DND-41 (cell line): ENCODE data around the gene RPS15A.
"Not testable (repeated sequence)": the region's sequence is repeated elsewhere in the genome, so short reads cannot be mapped to it uniquely, and the experiment has no call there.

Source experiments
- ATAC-seq: fragments of 200-7000 bp; cut with Tn5 transposase; 3 replicates; pipeline ENCODE4 v1.9.1; 2021; ENCODE audit warnings: low read depth; ENCODE audit not compliant: insufficient read depth
- DNase-seq: peaks from one replicate; pipeline ENCODE4 v3.0.0-alpha.2; 2020
- H2AFZ ChIP-seq: 2 replicates; pipeline ENCODE4 v1.6.0; 2012; ENCODE audit warnings: low read depth, low read length
- H3K27ac ChIP-seq: 2 replicates; pipeline ENCODE4 v1.5.1; 2012; ENCODE audit warnings: low read length, inconsistent platforms
- H3K27me3 ChIP-seq: fragments of 200-600 bp; sonication (generic); 2 replicates; pipeline ENCODE4 v1.6.0; 2012; ENCODE audit warnings: low read length, mild to moderate bottlenecking, inconsistent platforms; ENCODE audit not compliant: insufficient read depth, poor library complexity
- H3K36me3 ChIP-seq: 2 replicates; pipeline ENCODE4 v1.5.1; 2012; ENCODE audit warnings: low read length, inconsistent platforms; ENCODE audit not compliant: insufficient read depth
- H3K4me1 ChIP-seq: 2 replicates; pipeline ENCODE4 v1.5.1; 2012; ENCODE audit warnings: mild to moderate bottlenecking, low read length; ENCODE audit not compliant: insufficient read depth
- H3K4me2 ChIP-seq: 2 replicates; pipeline ENCODE4 v1.6.0; 2012; ENCODE audit warnings: mild to moderate bottlenecking, moderate library complexity, low read length, inconsistent platforms; ENCODE audit not compliant: insufficient read depth
- H3K4me3 ChIP-seq, 2 experiments: fragments of 200-600 bp in 1 of 2; shearing (Covaris generic) in 1 of 2; 2 replicates each; pipeline ENCODE4 v1.5.1; 2012 to 2016; ENCODE audit warnings: inconsistent platforms in 2 of 2, low read length in 2 of 2, mild to moderate bottlenecking in 2 of 2, low read depth in 1 of 2, moderate library complexity in 1 of 2
- H3K79me2 ChIP-seq: 2 replicates; pipeline ENCODE4 v1.6.0; 2012; ENCODE audit warnings: low read length, inconsistent platforms; ENCODE audit not compliant: insufficient read depth
- H3K9ac ChIP-seq: 2 replicates; pipeline ENCODE4 v1.6.0; 2012; ENCODE audit warnings: low read depth, mild to moderate bottlenecking, inconsistent platforms, low read length, moderate library complexity
- H3K9me3 ChIP-seq: 2 replicates; pipeline ENCODE4 v1.5.1; 2012; ENCODE audit warnings: low read length, moderate library complexity, mild to moderate bottlenecking, inconsistent platforms; ENCODE audit not compliant: insufficient read depth, severe bottlenecking
- H4K20me1 ChIP-seq: 2 replicates; pipeline ENCODE4 v1.6.0; 2012; ENCODE audit warnings: low read length; ENCODE audit not compliant: insufficient read depth
- EZH2 ChIP-seq: IDR thresholded peaks from 3 replicates; pipeline ENCODE4 v1.6.1; 2012; ENCODE audit warnings: borderline replicate concordance, low read depth, mild to moderate bottlenecking, moderate library complexity, low read length, inconsistent platforms; ENCODE audit not compliant: severe bottlenecking
- TF ChIP-seq, protein P1 (sequence below): IDR thresholded peaks from 2 replicates; pipeline ENCODE4 v1.5.1; 2012; ENCODE audit warnings: borderline replicate concordance, low read length, moderate library complexity, mild to moderate bottlenecking; ENCODE audit not compliant: poor library complexity, severe bottlenecking; ENCODE audit errors: extremely low read depth

RPS15A gene

DNA sequence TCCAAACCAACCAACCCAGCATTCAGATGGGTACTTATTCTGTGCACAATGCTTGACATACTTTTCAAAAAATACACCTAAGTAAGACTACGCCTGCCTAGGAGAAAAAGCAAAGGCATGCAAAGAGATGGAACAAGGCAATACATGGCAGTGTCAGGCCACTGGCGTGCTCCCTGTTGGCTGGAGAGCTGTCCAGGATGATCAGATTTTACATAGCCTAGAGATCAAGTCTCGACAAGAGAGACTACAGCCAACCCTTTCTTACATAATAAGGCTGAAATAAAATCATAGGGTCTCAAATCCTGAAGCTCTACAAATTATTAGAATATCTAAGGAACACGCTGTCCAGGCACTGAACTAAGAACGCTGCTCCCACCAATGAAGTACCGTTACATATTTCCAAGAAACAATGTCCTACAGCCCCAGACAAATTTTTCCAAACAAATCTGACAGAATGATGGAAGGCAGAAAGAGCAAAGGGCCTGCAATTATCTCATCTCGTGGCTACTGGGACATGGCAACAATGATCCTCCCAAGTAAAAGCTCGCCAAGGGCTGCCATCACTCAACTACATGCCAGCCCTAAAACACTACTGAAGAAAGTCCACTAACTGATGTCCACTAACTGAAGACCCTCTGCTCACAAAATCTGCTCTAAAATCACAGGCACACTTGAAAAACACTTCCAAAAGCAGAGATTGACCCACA lies 5.1 kb downstream of the RPS15A start:
- Histone ChIP-seq H3K79me2 (peaks cover 74% of the 10 kb centered on the region), H3K36me3 (peaks cover 77% of the 10 kb centered on the region), H3K9me3 (no peaks in the 10 kb centered on the region), H4K20me1 (peaks cover 76% of the 10 kb centered on the region), H3K4me2 (peak overlapping the region; percentile 79; the same call in 1 of the 2 replicates), H3K27me3 (no peaks in the 10 kb centered on the region), H3K4me3 (peak overlapping the region in 1 of 2 experiments; percentile 33; a peak in 1 of 4 replicates), H2AFZ (no peak overlapping the region), H3K9ac (no peak overlapping the region), H3K4me1 (peaks cover 43% of the 10 kb centered on the region), H3K27ac (no peak overlapping the region)
- TF ChIP-seq EZH2: no peak
- TF ChIP-seq, protein P1, sequence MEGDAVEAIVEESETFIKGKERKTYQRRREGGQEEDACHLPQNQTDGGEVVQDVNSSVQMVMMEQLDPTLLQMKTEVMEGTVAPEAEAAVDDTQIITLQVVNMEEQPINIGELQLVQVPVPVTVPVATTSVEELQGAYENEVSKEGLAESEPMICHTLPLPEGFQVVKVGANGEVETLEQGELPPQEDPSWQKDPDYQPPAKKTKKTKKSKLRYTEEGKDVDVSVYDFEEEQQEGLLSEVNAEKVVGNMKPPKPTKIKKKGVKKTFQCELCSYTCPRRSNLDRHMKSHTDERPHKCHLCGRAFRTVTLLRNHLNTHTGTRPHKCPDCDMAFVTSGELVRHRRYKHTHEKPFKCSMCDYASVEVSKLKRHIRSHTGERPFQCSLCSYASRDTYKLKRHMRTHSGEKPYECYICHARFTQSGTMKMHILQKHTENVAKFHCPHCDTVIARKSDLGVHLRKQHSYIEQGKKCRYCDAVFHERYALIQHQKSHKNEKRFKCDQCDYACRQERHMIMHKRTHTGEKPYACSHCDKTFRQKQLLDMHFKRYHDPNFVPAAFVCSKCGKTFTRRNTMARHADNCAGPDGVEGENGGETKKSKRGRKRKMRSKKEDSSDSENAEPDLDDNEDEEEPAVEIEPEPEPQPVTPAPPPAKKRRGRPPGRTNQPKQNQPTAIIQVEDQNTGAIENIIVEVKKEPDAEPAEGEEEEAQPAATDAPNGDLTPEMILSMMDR: no peak
- ATAC-seq (no peak), DNase-seq (no peak)

GRCh38 chr16:18783430-18784341 lies 6.4 kb downstream of the RPS15A start:
- no peaks in the 10 kb centered on the region for H3K9me3 ChIP-seq
- no peaks in the 10 kb centered on the region for H3K27me3 ChIP-seq
- 0 out of 2 replicates have a peak overlapping the region, but pooled peaks have one; percentile 11 for H3K4me2 ChIP-seq
- H3K9ac ChIP-seq: no peak overlapping the region
- TF ChIP-seq EZH2: no peak
- TF ChIP-seq, protein P1: no peak
- peaks cover 38% of the 10 kb centered on the region for H3K4me1 ChIP-seq
- peaks cover 62% of the 10 kb centered on the region for H4K20me1 ChIP-seq
- no peak overlapping the region for H3K27ac ChIP-seq
- H3K4me3 ChIP-seq: no peak overlapping the region
- peaks cover 60% of the 10 kb centered on the region for H3K79me2 ChIP-seq
- ATAC-seq (no peak), DNase-seq (no peak)
- H2AFZ ChIP-seq: no peak overlapping the region
- H3K36me3 ChIP-seq: peaks cover 64% of the 10 kb centered on the region

- Histone ChIP-seq H2AFZ (no peak overlapping the region), H3K27me3 (no peaks in the 10 kb centered on the region), H3K4me2 (no peak overlapping the region; the same call in 1 of the 2 replicates), H3K4me3 (no peak overlapping the region), H3K9me3 (no peaks in the 10 kb centered on the region), H3K4me1 (peaks cover 30% of the 10 kb centered on the region), H3K36me3 (peaks cover 56% of the 10 kb centered on the region), H4K20me1 (peaks cover 54% of the 10 kb centered on the region), H3K9ac (no peak overlapping the region), H3K79me2 (peaks cover 52% of the 10 kb centered on the region), H3K27ac (no peak overlapping the region)
- DNase-seq: no peak
- ATAC-seq: no peak
- TF ChIP-seq EZH2: no peak
- TF ChIP-seq, protein P1: no peak
Measured at GRCh38 chr16:18782697-18783429, 7.3 kb downstream of the RPS15A start.

DNA sequence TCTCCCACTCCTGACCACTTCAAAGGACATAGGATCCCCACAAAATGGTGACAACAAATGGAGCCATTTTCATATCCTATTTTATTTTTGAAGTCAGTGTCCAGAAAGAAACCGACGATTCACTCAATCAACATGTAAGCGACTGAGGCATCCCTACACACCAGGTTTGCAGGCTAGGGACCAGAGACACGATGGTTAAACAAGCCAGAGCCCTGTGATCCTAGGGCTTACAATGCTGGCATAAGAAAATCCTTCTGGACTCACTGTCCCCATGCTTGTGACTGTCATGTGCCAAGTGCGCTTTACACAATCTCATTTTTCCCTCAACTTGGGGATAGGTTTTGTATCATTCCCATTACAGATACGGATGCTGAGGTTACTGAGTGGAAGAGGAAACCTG lies 8.9 kb downstream of the RPS15A start:
- Histone ChIP-seq H4K20me1 (peaks cover 38% of the 10 kb centered on the region), H3K79me2 (peaks cover 36% of the 10 kb centered on the region), H3K36me3 (peaks cover 40% of the 10 kb centered on the region), H3K4me1 (peaks cover 13% of the 10 kb centered on the region)
- not testable (repeated sequence) for H3K9me3 ChIP-seq, H3K27me3 ChIP-seq, H3K4me2 ChIP-seq, H3K27ac ChIP-seq, DNase-seq, H3K9ac ChIP-seq, H3K4me3 ChIP-seq, H2AFZ ChIP-seq
- peak; percentile 20; the same call in 1 of the 3 replicates for ATAC-seq

DNA sequence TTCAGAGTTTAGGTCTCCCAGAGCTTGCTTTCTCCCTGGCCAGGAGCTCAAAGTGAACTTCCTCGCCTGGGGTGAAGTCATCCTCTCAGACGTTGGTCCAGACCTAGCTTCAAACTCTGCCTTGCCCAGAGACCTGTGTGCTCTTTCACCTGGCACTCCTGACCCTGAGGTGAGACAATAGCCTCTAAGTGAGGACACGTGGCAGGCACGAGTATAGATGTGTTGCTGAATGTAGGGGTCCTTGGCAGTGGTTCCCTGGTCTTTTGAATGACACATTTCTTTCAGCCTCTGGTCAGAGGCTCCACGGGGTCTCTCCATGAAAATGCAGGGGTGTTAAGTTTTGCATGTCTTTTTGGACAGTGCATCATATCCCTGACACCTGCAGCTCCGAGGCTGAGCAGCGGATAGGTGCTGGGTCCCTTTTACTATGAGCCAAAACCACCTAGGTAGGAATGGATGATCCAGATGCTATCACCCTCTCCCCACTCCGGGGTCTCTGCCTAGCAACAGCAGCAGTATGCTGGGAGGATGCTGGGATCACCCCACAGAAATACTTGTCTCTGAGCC lies 9.6 kb downstream of the RPS15A start:
- not testable (repeated sequence) for H3K27me3 ChIP-seq, H3K4me1 ChIP-seq, H3K4me3 ChIP-seq, H2AFZ ChIP-seq, H3K4me2 ChIP-seq, H3K9me3 ChIP-seq, DNase-seq, H3K9ac ChIP-seq, H3K27ac ChIP-seq
- Histone ChIP-seq H3K36me3 (peaks cover 33% of the 10 kb centered on the region), H4K20me1 (peaks cover 31% of the 10 kb centered on the region), H3K79me2 (peaks cover 29% of the 10 kb centered on the region)
- peak; percentile 44; the same call in 2 of the 3 replicates for ATAC-seq
